Measurements from ENCODE around the gene ADGRA1. TPM values are rescaled to one million over a fixed set of nuclear protein-coding genes. Genes with fewer than 3 reads are reported as not detected.

Gene ADGRA1
- total and polyA plus RNA-seq, 2 experiments from 2014 or later = 0.23 to 0.52 TPM

GRCh38 chr10:133113847-133114246 is 26.1 kb downstream of the ADGRA1 start:
- no peaks in the 10 kb centered on the region for H3K79me2 ChIP-seq (replicated peaks; ENCODE audit: insufficient read depth)
- H3K27me3 Mint-ChIP-seq (ENCODE audit: insufficient read depth, low read depth, poor library complexity) = peaks cover 4% of the 10 kb centered on the region
- H3K36me3 ChIP-seq (ENCODE audit: insufficient read depth) = no peaks in the 10 kb centered on the region
- no peaks in the 10 kb centered on the region for H3K9me2 ChIP-seq (ENCODE audit: insufficient read depth)
- no peak overlapping the region for H3K4me3 Mint-ChIP-seq
- H3K27ac Mint-ChIP-seq = no peak overlapping the region
- H3K27ac ChIP-seq (ENCODE audit: low read depth) = no peak overlapping the region
- no peaks in the 10 kb centered on the region for H3K4me1 ChIP-seq (ENCODE audit: insufficient read depth)
- no peaks in the 10 kb centered on the region for H3K27me3 ChIP-seq (ENCODE audit: insufficient read depth)
- DNase-seq (ENCODE audit: low spot score) = no peak
- no peak overlapping the region for H3K4me3 ChIP-seq
- H3F3A ChIP-seq (replicated peaks; ENCODE audit: low read depth) = no peaks in the 10 kb centered on the region
- H3K4me2 ChIP-seq = no peak overlapping the region
- H2AFZ ChIP-seq = no peak overlapping the region
- H3K36me3 Mint-ChIP-seq (ENCODE audit: low read depth) = peaks cover 6% of the 10 kb centered on the region; the same call in 2 of the 3 replicates
- TF ChIP-seq ZNF331 (CRISPR knock-in tag; IDR thresholded peaks at IDR 0.05; ENCODE audit: low read depth) (no peak), ZNF114 (CRISPR knock-in tag; IDR thresholded peaks at IDR 0.05) (no peak), POLR2AphosphoS5 (IDR thresholded peaks at IDR 0.05; ENCODE audit: low read depth) (no peak)
- no peaks in the 10 kb centered on the region for H4K20me1 ChIP-seq (replicated peaks; ENCODE audit: insufficient read depth)
- H3K4me1 Mint-ChIP-seq = no peaks in the 10 kb centered on the region
- no peak for ATAC-seq
- peaks cover 20% of the 10 kb centered on the region for H3K9me3 Mint-ChIP-seq

GRCh38 chr10:133114251-133114650 is 26.5 kb downstream of the ADGRA1 start:
- DNase-seq (ENCODE audit: low spot score) = no peak
- Histone ChIP-seq H3K4me2 (no peak overlapping the region), H2AFZ (no peak overlapping the region), H3K27me3 (ENCODE audit: insufficient read depth) (no peaks in the 10 kb centered on the region), H3K4me3 (no peak overlapping the region), H3K27ac (ENCODE audit: low read depth) (no peak overlapping the region), H3K79me2 (replicated peaks; ENCODE audit: insufficient read depth) (no peaks in the 10 kb centered on the region), H3F3A (replicated peaks; ENCODE audit: low read depth) (no peaks in the 10 kb centered on the region), H4K20me1 (replicated peaks; ENCODE audit: insufficient read depth) (no peaks in the 10 kb centered on the region), H3K4me1 (ENCODE audit: insufficient read depth) (no peaks in the 10 kb centered on the region), H3K9me2 (ENCODE audit: insufficient read depth) (no peaks in the 10 kb centered on the region), H3K36me3 (ENCODE audit: insufficient read depth) (no peaks in the 10 kb centered on the region)
- Mint-ChIP-seq H3K36me3 (ENCODE audit: low read depth) (peaks cover 6% of the 10 kb centered on the region; the same call in 2 of the 3 replicates), H3K27ac (no peak overlapping the region), H3K9me3 (peaks cover 15% of the 10 kb centered on the region), H3K4me3 (no peak overlapping the region), H3K4me1 (no peaks in the 10 kb centered on the region), H3K27me3 (ENCODE audit: insufficient read depth, low read depth, poor library complexity) (peaks cover 4% of the 10 kb centered on the region)
- no peak for TF ChIP-seq NANOG (IDR thresholded peaks at IDR 0.05; ENCODE audit: borderline replicate concordance)
- no peak for TF ChIP-seq EZH2 (IDR thresholded peaks at IDR 0.05; ENCODE audit: low read depth, unreplicated experiment)
- no peak for TF ChIP-seq EZH2phosphoT487 (IDR thresholded peaks at IDR 0.05; ENCODE audit: unreplicated experiment)
- no peak for TF ChIP-seq JUNB (IDR thresholded peaks at IDR 0.05; ENCODE audit: unreplicated experiment)
- no peak for TF ChIP-seq ETS1 (IDR thresholded peaks at IDR 0.05)
- no peak for TF ChIP-seq STAT1 (IDR thresholded peaks at IDR 0.05; ENCODE audit: unreplicated experiment)
- TF ChIP-seq POLR2AphosphoS5 (IDR thresholded peaks at IDR 0.05; ENCODE audit: low read depth) = no peak
- TF ChIP-seq CTCF (conservative IDR thresholded peaks at IDR 0.05; ENCODE audit: low read depth in 2 of 2) = no peak
- TF ChIP-seq ZNF331 (CRISPR knock-in tag; IDR thresholded peaks at IDR 0.05; ENCODE audit: low read depth) = no peak
- TF ChIP-seq ZNF114 (CRISPR knock-in tag; IDR thresholded peaks at IDR 0.05) = no peak
- no peak for ATAC-seq
